ENCODE results near the gene ZEB1.

DNA sequence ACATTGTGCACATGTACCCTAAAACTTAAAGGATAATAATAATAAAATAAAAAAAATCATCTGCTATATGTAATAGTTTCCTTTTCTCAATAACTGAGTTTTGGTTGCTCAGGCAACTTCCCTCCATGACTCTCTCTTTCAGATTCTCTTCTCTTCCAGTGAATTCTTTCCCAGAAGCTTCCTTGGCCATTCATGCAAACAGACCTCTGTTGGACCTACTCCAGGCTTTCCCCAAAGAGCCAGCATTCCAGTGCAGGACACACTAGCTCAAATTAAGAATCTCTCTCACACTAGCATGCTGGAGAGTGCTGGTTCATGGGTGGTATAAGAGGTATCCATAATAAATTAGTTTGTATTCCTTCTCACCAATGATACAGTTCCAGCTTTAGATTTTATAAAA, 31.0 kb upstream of the ZEB1 start:
- TF ChIP-seq, protein P1, sequence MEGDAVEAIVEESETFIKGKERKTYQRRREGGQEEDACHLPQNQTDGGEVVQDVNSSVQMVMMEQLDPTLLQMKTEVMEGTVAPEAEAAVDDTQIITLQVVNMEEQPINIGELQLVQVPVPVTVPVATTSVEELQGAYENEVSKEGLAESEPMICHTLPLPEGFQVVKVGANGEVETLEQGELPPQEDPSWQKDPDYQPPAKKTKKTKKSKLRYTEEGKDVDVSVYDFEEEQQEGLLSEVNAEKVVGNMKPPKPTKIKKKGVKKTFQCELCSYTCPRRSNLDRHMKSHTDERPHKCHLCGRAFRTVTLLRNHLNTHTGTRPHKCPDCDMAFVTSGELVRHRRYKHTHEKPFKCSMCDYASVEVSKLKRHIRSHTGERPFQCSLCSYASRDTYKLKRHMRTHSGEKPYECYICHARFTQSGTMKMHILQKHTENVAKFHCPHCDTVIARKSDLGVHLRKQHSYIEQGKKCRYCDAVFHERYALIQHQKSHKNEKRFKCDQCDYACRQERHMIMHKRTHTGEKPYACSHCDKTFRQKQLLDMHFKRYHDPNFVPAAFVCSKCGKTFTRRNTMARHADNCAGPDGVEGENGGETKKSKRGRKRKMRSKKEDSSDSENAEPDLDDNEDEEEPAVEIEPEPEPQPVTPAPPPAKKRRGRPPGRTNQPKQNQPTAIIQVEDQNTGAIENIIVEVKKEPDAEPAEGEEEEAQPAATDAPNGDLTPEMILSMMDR (IDR thresholded peaks at IDR 0.05) = no peak
- TF ChIP-seq POLR2A (IDR thresholded peaks at IDR 0.05; ENCODE audit: low read depth) (no peak), POLR2AphosphoS5 (IDR thresholded peaks at IDR 0.05) (no peak), EP300 (IDR thresholded peaks at IDR 0.05) (no peak)

Data from esophagus muscularis mucosa (tissue), 4 donors.